Lung (tissue), 12 donors: ENCODE data around the gene WDR45B. TPM values are rescaled to one million over a fixed set of nuclear protein-coding genes. Genes with fewer than 3 reads are reported as not detected.

Source experiments
- ATAC-seq: fragments of 200-7000 bp; cut with Tn5 transposase; one replicate; pipeline ENCODE4 v1.9.1; 2020; ENCODE audit warnings: moderate number of reproducible peaks; ENCODE audit not compliant: insufficient read depth, low FRiP score
- DNase-seq, 3 donors: peaks; one replicate each; pipeline ENCODE4 v3.0.0-alpha.2; 2013 to 2017
- H3K27ac ChIP-seq, 2 donors: one replicate each; pipeline ENCODE4 v1.5.1; 2013; ENCODE audit warnings: mild to moderate bottlenecking in 2 of 2, moderate library complexity in 2 of 2, control low read depth in 1 of 2, inconsistent platforms in 1 of 2, low read depth in 1 of 2, low read length in 1 of 2
- H3K27me3 ChIP-seq, 3 donors: one replicate each; pipeline ENCODE4 v1.5.1; 2013; ENCODE audit warnings: low read length in 2 of 3; ENCODE audit not compliant: control insufficient read depth in 3 of 3, insufficient read depth in 3 of 3
- H3K36me3 ChIP-seq, 4 donors: one replicate each; pipeline ENCODE4 v1.5.1; 2013; ENCODE audit warnings: low read length in 4 of 4, mild to moderate bottlenecking in 1 of 4, moderate library complexity in 1 of 4; ENCODE audit not compliant: control insufficient read depth in 4 of 4, insufficient read depth in 4 of 4
- H3K4me1 ChIP-seq, 5 donors: one replicate each; pipeline ENCODE4 v1.5.1; 2013; ENCODE audit warnings: low read length in 5 of 5, mild to moderate bottlenecking in 2 of 5, moderate library complexity in 1 of 5; ENCODE audit not compliant: control insufficient read depth in 5 of 5, insufficient read depth in 5 of 5
- H3K4me3 ChIP-seq: one replicate; pipeline ENCODE4 v1.5.1; 2013; ENCODE audit warnings: mild to moderate bottlenecking, control low read depth, moderate library complexity
- H3K9ac ChIP-seq, 2 donors: one replicate each; pipeline ENCODE4 v1.5.1; 2013; ENCODE audit warnings: low read length in 2 of 2, control low read depth in 1 of 2; ENCODE audit not compliant: insufficient read depth in 1 of 2
- H3K9me3 ChIP-seq, 4 donors: one replicate each; pipeline ENCODE4 v1.5.1; 2013; ENCODE audit warnings: low read length in 3 of 4, mild to moderate bottlenecking in 1 of 4, moderate library complexity in 1 of 4; ENCODE audit not compliant: control insufficient read depth in 4 of 4, insufficient read depth in 3 of 4
- WGBS, 2 donors: extraction: QIAGEN DNeasy Blood & Tissue Kit; methylation state at CpG; one replicate each; pipeline ENCODE4 v1.1.7; 2013; 5-methylcytosine and 5-hydroxymethylcytosine counted together
- polyA plus RNA-seq, 2 donors: library from polyadenylated mRNA; stranded (reverse); fragments of 200-250 nt; gene quantifications; one replicate each; pipeline ENCODE4 v1.2.1, GENCODE V29; 2013
- total RNA-seq, 2 donors: library from RNA; depleted of rRNA in 1 of 2; stranded (reverse); fragments of >200 nt in 1 of 2; gene quantifications; one replicate each; pipeline ENCODE4 v1.2.1, GENCODE V29; 2014 to 2021
- TF ChIP-seq, protein P1 (sequence below): IDR thresholded peaks from 2 replicates; pipeline ENCODE4 v1.5.1; 2012; ENCODE audit warnings: mild to moderate bottlenecking; ENCODE audit errors: control extremely low read depth, extremely low read depth
- donor health status: control.
- donor health status: control.
- donor health status: Bipolar disorder and iron deficiency.
- donor health status: healthy.
- donor health status: DM: yes; HTN: yes; CAD: no.

WDR45B gene
- total and polyA plus RNA-seq, 4 donors = 39.6 to 92.8 (median 65.0) TPM

DNA sequence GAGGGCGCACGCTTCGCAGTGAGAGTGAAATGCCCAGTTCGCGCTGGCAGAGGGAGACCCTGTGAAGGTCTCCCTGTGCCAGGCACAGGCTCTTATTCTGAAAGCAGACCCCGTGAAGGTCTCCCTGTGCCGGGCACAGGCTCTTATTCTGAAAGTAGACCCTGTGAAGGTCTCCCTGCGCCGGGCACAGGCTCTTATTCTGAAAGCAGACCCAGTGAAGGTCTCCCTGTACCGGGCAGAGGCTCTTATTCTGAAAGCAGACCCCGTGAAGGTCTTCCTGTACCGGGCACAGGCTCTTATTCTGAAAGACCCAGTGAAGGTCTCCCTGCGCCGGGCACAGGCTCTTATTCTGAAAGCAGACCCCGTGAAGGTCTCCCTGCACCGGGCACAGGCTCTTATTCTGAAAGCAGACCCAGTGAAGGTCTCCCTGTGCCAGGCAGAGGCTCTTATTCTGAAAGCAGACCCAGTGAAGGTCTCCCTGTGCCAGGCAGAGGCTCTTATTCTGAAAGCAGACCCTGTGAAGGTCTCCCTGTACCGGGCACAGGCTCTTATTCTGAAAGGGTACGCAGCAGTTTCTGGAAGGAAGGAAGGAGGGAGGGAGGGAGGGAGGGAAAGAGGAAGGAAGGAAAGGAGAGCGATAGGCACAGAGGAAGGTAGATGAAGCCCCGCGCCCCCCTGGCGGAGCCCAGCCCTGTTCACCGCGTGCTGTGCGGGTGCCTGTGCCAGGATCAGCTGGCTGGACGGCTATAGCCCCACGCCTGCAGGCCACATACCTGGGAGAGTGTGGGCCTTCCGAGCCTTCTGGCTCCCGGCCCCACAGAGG lies 55.3 kb downstream of the WDR45B start:
- peak overlapping the region; percentile 55 to 73 for H3K9ac ChIP-seq
- no peaks in the 10 kb centered on the region for H3K27me3 ChIP-seq
- H3K27ac ChIP-seq = peak overlapping the region; percentile 65 to 94
- H3K4me3 ChIP-seq = peak overlapping the region; percentile 50
- DNase-seq (peak; percentile 79 to 92 (median 87)), ATAC-seq (no peak)
- peaks cover 0 to 29% (median 9%) of the 10 kb centered on the region in 4 donors for H3K36me3 ChIP-seq
- 6 to 9% methylated on average over 29 of the region's 29 CpGs for WGBS, 2 donors
- H3K9me3 ChIP-seq = no peaks in the 10 kb centered on the region
- peaks cover 0 to 20% (median 5%) of the 10 kb centered on the region in 5 donors for H3K4me1 ChIP-seq
- TF ChIP-seq, protein P1, sequence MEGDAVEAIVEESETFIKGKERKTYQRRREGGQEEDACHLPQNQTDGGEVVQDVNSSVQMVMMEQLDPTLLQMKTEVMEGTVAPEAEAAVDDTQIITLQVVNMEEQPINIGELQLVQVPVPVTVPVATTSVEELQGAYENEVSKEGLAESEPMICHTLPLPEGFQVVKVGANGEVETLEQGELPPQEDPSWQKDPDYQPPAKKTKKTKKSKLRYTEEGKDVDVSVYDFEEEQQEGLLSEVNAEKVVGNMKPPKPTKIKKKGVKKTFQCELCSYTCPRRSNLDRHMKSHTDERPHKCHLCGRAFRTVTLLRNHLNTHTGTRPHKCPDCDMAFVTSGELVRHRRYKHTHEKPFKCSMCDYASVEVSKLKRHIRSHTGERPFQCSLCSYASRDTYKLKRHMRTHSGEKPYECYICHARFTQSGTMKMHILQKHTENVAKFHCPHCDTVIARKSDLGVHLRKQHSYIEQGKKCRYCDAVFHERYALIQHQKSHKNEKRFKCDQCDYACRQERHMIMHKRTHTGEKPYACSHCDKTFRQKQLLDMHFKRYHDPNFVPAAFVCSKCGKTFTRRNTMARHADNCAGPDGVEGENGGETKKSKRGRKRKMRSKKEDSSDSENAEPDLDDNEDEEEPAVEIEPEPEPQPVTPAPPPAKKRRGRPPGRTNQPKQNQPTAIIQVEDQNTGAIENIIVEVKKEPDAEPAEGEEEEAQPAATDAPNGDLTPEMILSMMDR = no peak

- no peaks in the 10 kb centered on the region for H3K27me3 ChIP-seq
- peaks cover 0 to 33% (median 12%) of the 10 kb centered on the region in 4 donors for H3K36me3 ChIP-seq
- TF ChIP-seq, protein P1 = no peak
- H3K27ac ChIP-seq = peak overlapping the region; percentile 65 to 94
- ATAC-seq = peak; percentile 31
- no peaks in the 10 kb centered on the region for H3K9me3 ChIP-seq
- 31 to 38% methylated on average over 9 of the region's 9 CpGs for WGBS, 2 donors
- H3K9ac ChIP-seq = no peak overlapping the region
- no peak overlapping the region for H3K4me3 ChIP-seq
- H3K4me1 ChIP-seq = peaks cover 0 to 20% (median 5%) of the 10 kb centered on the region in 5 donors
- no peak for DNase-seq
These were observed 55.9 kb downstream of the WDR45B start for GRCh38 chr17:82592289-82592766.

- ATAC-seq = no peak
These were observed 57.2 kb downstream of the WDR45B start for GRCh38 chr17:82590881-82591539.

More at GRCh38 chr17:82590881-82591539, 57.2 kb downstream of the WDR45B start:
- Histone ChIP-seq H3K4me1 (peaks cover 0 to 20% (median 5%) of the 10 kb centered on the region in 5 donors), H3K9ac (no peak overlapping the region), H3K9me3 (no peaks in the 10 kb centered on the region), H3K27ac (peak overlapping the region in 1 of 2 donors; percentile 94), H3K36me3 (peaks cover 0 to 26% (median 14%) of the 10 kb centered on the region in 4 donors), H3K27me3 (no peaks in the 10 kb centered on the region), H3K4me3 (no peak overlapping the region)
- TF ChIP-seq, protein P1 = no peak
- DNase-seq = no peak
- 57 to 68% methylated on average over 17 of the region's 17 CpGs for WGBS, 2 donors
